A673 (cell line): ENCODE results near the gene CHID1. TPM values are rescaled to one million over a fixed set of nuclear protein-coding genes. Genes with fewer than 3 reads are reported as not detected.

Experiments used
- BruUV-seq: library from RNA; stranded (reverse); fragments of 400-500 nt; replicated peaks from 2 replicates; lab custom pipeline; 2021; lab: Mats Ljungman, UMichigan
- CTCF ChIA-PET: fragments of 300-600 bp; sonication (Branson Sonifier 250); formaldehyde crosslinking; loops from one replicate; lab custom pipeline; 2022; ENCODE audit warnings: antibody characterized with exemption; lab: Charles Lee
- POLR2A ChIA-PET: fragments of 300-600 bp; sonication (Branson Sonifier 250); formaldehyde crosslinking; loops from one replicate; lab custom pipeline; 2022; ENCODE audit warnings: antibody characterized with exemption; ENCODE audit not compliant: low non-redundant PET; lab: Charles Lee
- DNase-seq: peaks from one replicate; pipeline ENCODE4 v3.0.0-alpha.2; 2015; ENCODE audit warnings: low spot score
- H3K27ac ChIP-seq: fragments of 200-600 bp; sonication (generic); 2 replicates; pipeline ENCODE4 v1.5.1; 2016; ENCODE audit warnings: mixed run types, low read depth, mild to moderate bottlenecking, mixed read lengths, antibody characterized with exemption, low read length; ENCODE audit not compliant: poor library complexity, severe bottlenecking
- H3K27me3 ChIP-seq: fragments of 200-600 bp; sonication (generic); replicated peaks from 2 replicates; pipeline ENCODE4 v1.6.1; 2017; ENCODE audit warnings: mixed run types, low read depth, mild to moderate bottlenecking, mixed read lengths, antibody characterized with exemption, low read length; ENCODE audit not compliant: insufficient read depth, poor library complexity
- H3K36me3 ChIP-seq: fragments of 200-600 bp; sonication (generic); 2 replicates; pipeline ENCODE4 v1.6.1; 2016; ENCODE audit warnings: mixed run types, mild to moderate bottlenecking, mixed read lengths, antibody characterized with exemption, low read length; ENCODE audit not compliant: insufficient read depth, poor library complexity, severe bottlenecking
- H3K4me1 ChIP-seq: fragments of 200-600 bp; sonication (generic); 2 replicates; pipeline ENCODE4 v1.6.1; 2017; ENCODE audit warnings: mixed run types, mild to moderate bottlenecking, mixed read lengths, antibody characterized with exemption, low read length; ENCODE audit not compliant: insufficient read depth, poor library complexity, severe bottlenecking
- H3K4me3 ChIP-seq: fragments of 200-600 bp; sonication (generic); 2 replicates; pipeline ENCODE4 v1.5.1; 2016; ENCODE audit warnings: low read depth, mixed run types, mild to moderate bottlenecking, mixed read lengths, low read length; ENCODE audit not compliant: poor library complexity, severe bottlenecking
- H3K9me3 ChIP-seq: fragments of 200-600 bp; sonication (generic); 2 replicates; pipeline ENCODE4 v1.6.1; 2016; ENCODE audit warnings: mixed run types, low read depth, mild to moderate bottlenecking, mixed read lengths, antibody characterized with exemption, low read length; ENCODE audit not compliant: poor library complexity, severe bottlenecking
- CTCF ChIP-seq: fragments of 300-800, 200-600 bp; sonication (generic); conservative IDR thresholded peaks from 2 replicates; pipeline ENCODE4 v1.5.1; 2017; ENCODE audit warnings: low read depth, mild to moderate bottlenecking, antibody characterized with exemption, low read length, moderate library complexity, mixed read lengths
- EZH2 ChIP-seq: fragments of 200-600 bp; sonication (generic); IDR thresholded peaks from 2 replicates; pipeline ENCODE4 v1.6.1; 2017; ENCODE audit warnings: borderline replicate concordance, low read depth, mild to moderate bottlenecking, mixed read lengths, antibody characterized with exemption, low read length; ENCODE audit not compliant: poor library complexity, severe bottlenecking
- intact Hi-C: fragments of 100-400 bp; cut with micrococcal nuclease; formaldehyde crosslinking; loops from one replicate; pipeline ENCODE4 v1.10.0; 2022; ENCODE audit not compliant: unreplicated experiment
- total RNA-seq: library from RNA; stranded (reverse); gene quantifications from 2 replicates; pipeline ENCODE4 v1.2.3, GENCODE V29; 2021

CHID1 gene
- total RNA-seq, 1 experiment from 2014 or later, result 105 TPM

- no peak overlapping the region for H3K27ac ChIP-seq
- POLR2A ChIA-PET, result no interaction called here
- DNase-seq, result no peak
- no peaks in the 10 kb centered on the region for H3K27me3 ChIP-seq
- BruUV-seq, result no TSS peak
- CTCF ChIA-PET, result no interaction called here
- no peaks in the 10 kb centered on the region for H3K9me3 ChIP-seq
- TF ChIP-seq EZH2 (no peak), CTCF (no peak)
- intact Hi-C loops, result no loop called here
- peak overlapping the region; percentile 49 for H3K4me3 ChIP-seq
- peaks cover 3% of the 10 kb centered on the region for H3K36me3 ChIP-seq
- H3K4me1 ChIP-seq, result peaks cover 25% of the 10 kb centered on the region
These were observed 79.3 kb downstream of the CHID1 start for GRCh38 chr11:831118-831864.

- no peaks in the 10 kb centered on the region for H3K36me3 ChIP-seq
- peak; percentile 86 for DNase-seq
- peaks cover 25% of the 10 kb centered on the region for H3K4me1 ChIP-seq
- CTCF ChIA-PET, result no interaction called here
- peak overlapping the region; percentile 49 for H3K4me3 ChIP-seq
- no peak overlapping the region for H3K27ac ChIP-seq
- no peaks in the 10 kb centered on the region for H3K27me3 ChIP-seq
- TF ChIP-seq CTCF (no peak), EZH2 (no peak)
- intact Hi-C loops, result no loop called here
- no peaks in the 10 kb centered on the region for H3K9me3 ChIP-seq
- POLR2A ChIA-PET, result no interaction called here
- BruUV-seq, result no TSS peak
These were observed 80.1 kb downstream of the CHID1 start for GRCh38 chr11:830295-831117.

- peaks cover 3% of the 10 kb centered on the region for H3K36me3 ChIP-seq
- peak overlapping the region; percentile 49 for H3K4me3 ChIP-seq
- intact Hi-C loops, result no loop called here
- BruUV-seq, result no TSS peak
- ChIA-PET POLR2A (no interaction called here), CTCF (no interaction called here)
- no peaks in the 10 kb centered on the region for H3K27me3 ChIP-seq
- H3K9me3 ChIP-seq, result no peaks in the 10 kb centered on the region
- H3K4me1 ChIP-seq, result peaks cover 25% of the 10 kb centered on the region
- H3K27ac ChIP-seq, result no peak overlapping the region
- DNase-seq, result no peak
- TF ChIP-seq CTCF (no peak), EZH2 (no peak)
These were observed 80.7 kb downstream of the CHID1 start for GRCh38 chr11:829847-830294.
